Measurements from ENCODE around the gene NRARP.

Gene NRARP

GRCh38 chr9:137348769-137349470, 46.8 kb upstream of the NRARP start:
- no peaks in the 10 kb centered on the region for H3K79me2 ChIP-seq (ENCODE audit: control insufficient read depth, low read length)
- no peaks in the 10 kb centered on the region for H4K20me1 ChIP-seq (ENCODE audit: control insufficient read depth, insufficient read depth, low read depth, low read length)
- TF ChIP-seq EZH2phosphoT487 (IDR thresholded peaks at IDR 0.05; ENCODE audit: borderline replicate concordance, low read length) = no peak
- TF ChIP-seq CTCF (IDR thresholded peaks at IDR 0.05; ENCODE audit: low read depth, low read length, poor library complexity, severe bottlenecking) = no peak
- H3K36me3 ChIP-seq (ENCODE audit: control insufficient read depth, low read length) = no peaks in the 10 kb centered on the region
- no peaks in the 10 kb centered on the region for H3K9me2 ChIP-seq (replicated peaks; ENCODE audit: control insufficient read depth, low read length)
- H3K27me3 ChIP-seq (ENCODE audit: control insufficient read depth, low read length) = no peaks in the 10 kb centered on the region
- no peaks in the 10 kb centered on the region for H3K4me1 ChIP-seq (ENCODE audit: control insufficient read depth, low read length)
- no peak overlapping the region for H3K4me2 ChIP-seq (ENCODE audit: low read length)
- no peak overlapping the region for H3K4me3 ChIP-seq (ENCODE audit: low read length)
- peaks cover 45% of the 10 kb centered on the region for H3K9me3 ChIP-seq (ENCODE audit: control insufficient read depth, insufficient read depth, low read length)
- no peaks in the 10 kb centered on the region for H3F3A ChIP-seq (ENCODE audit: control insufficient read depth, insufficient read depth)
- H3K27ac ChIP-seq (ENCODE audit: low read depth, low read length) = no peak overlapping the region

- Histone ChIP-seq H3K4me1 (ENCODE audit: control insufficient read depth, low read length) (no peaks in the 10 kb centered on the region), H3K79me2 (ENCODE audit: control insufficient read depth, low read length) (no peaks in the 10 kb centered on the region), H3K27me3 (ENCODE audit: control insufficient read depth, low read length) (no peaks in the 10 kb centered on the region), H4K20me1 (ENCODE audit: control insufficient read depth, insufficient read depth, low read depth, low read length) (no peaks in the 10 kb centered on the region), H3K4me2 (ENCODE audit: low read length) (no peak overlapping the region), H3K36me3 (ENCODE audit: control insufficient read depth, low read length) (no peaks in the 10 kb centered on the region), H3K9me3 (ENCODE audit: control insufficient read depth, insufficient read depth, low read length) (peaks cover 36% of the 10 kb centered on the region), H3K9me2 (replicated peaks; ENCODE audit: control insufficient read depth, low read length) (no peaks in the 10 kb centered on the region), H3K27ac (ENCODE audit: low read depth, low read length) (no peak overlapping the region), H3F3A (ENCODE audit: control insufficient read depth, insufficient read depth) (no peaks in the 10 kb centered on the region), H3K4me3 (ENCODE audit: low read length) (no peak overlapping the region)
- no peak for TF ChIP-seq CTCF (IDR thresholded peaks at IDR 0.05; ENCODE audit: low read depth, low read length, poor library complexity, severe bottlenecking)
- TF ChIP-seq EZH2phosphoT487 (IDR thresholded peaks at IDR 0.05; ENCODE audit: borderline replicate concordance, low read length) = no peak
These were observed 45.9 kb upstream of the NRARP start for GRCh38 chr9:137347928-137348327.

- Histone ChIP-seq H3K27me3 (ENCODE audit: control insufficient read depth, low read length) (0 out of 2 replicates have a peak, but pooled peaks cover 2% of the 10 kb centered on the region), H3F3A (ENCODE audit: control insufficient read depth, insufficient read depth) (no peaks in the 10 kb centered on the region), H3K9me2 (replicated peaks; ENCODE audit: control insufficient read depth, low read length) (no peaks in the 10 kb centered on the region), H3K9me3 (ENCODE audit: control insufficient read depth, insufficient read depth, low read length) (peaks cover 9% of the 10 kb centered on the region; the same call in 1 of the 2 replicates), H3K4me2 (ENCODE audit: low read length) (no peak overlapping the region), H3K4me1 (ENCODE audit: control insufficient read depth, low read length) (no peaks in the 10 kb centered on the region), H4K20me1 (ENCODE audit: control insufficient read depth, insufficient read depth, low read depth, low read length) (no peaks in the 10 kb centered on the region), H3K27ac (ENCODE audit: low read depth, low read length) (no peak overlapping the region), H3K79me2 (ENCODE audit: control insufficient read depth, low read length) (no peaks in the 10 kb centered on the region), H3K36me3 (ENCODE audit: control insufficient read depth, low read length) (no peaks in the 10 kb centered on the region), H3K4me3 (ENCODE audit: low read length) (no peak overlapping the region)
- TF ChIP-seq CTCF (IDR thresholded peaks at IDR 0.05; ENCODE audit: low read depth, low read length, poor library complexity, severe bottlenecking) (no peak), EZH2phosphoT487 (IDR thresholded peaks at IDR 0.05; ENCODE audit: borderline replicate concordance, low read length) (no peak)
These were observed 40.4 kb upstream of the NRARP start for GRCh38 chr9:137342482-137342881.
